ENCODE results near the gene PIK3R6.

Gene PIK3R6

DNA sequence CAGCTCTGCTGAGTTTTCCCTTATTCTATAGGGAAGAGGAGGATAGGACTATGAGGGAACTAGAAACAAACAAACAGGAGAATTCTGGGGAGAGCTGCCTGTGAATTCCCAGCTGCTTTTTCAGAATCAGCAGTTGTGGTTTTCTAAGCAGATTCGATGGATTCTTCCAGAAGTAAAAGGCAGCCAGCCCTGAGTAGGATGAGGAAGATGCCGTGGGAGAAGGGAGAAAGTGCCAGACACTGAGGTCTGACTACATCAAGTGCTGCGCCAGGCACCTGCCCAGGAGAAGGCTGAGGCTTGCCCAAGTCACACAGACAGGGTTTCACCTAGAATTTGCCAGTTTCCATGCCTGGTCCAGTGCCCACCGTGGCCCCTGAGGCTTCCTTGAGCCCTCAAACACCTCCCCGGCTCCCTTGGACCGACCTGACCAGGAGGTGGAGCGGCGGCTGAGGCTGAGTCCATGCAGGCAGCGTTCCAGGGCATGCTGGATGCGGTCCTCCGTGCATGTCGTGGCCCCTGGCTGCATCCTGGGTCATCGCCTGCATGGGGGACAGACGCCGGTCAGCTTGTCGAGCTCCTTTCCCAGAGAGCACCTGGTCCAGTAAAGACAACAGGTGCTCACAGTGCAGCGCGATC, 43.6 kb upstream of the PIK3R6 start:
- TF ChIP-seq, protein P1, sequence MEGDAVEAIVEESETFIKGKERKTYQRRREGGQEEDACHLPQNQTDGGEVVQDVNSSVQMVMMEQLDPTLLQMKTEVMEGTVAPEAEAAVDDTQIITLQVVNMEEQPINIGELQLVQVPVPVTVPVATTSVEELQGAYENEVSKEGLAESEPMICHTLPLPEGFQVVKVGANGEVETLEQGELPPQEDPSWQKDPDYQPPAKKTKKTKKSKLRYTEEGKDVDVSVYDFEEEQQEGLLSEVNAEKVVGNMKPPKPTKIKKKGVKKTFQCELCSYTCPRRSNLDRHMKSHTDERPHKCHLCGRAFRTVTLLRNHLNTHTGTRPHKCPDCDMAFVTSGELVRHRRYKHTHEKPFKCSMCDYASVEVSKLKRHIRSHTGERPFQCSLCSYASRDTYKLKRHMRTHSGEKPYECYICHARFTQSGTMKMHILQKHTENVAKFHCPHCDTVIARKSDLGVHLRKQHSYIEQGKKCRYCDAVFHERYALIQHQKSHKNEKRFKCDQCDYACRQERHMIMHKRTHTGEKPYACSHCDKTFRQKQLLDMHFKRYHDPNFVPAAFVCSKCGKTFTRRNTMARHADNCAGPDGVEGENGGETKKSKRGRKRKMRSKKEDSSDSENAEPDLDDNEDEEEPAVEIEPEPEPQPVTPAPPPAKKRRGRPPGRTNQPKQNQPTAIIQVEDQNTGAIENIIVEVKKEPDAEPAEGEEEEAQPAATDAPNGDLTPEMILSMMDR (IDR thresholded peaks at IDR 0.05; ENCODE audit: low read depth, low read length): no peak
- DNase-seq (ENCODE audit: extremely low read depth, low read depth): no peak

DNA sequence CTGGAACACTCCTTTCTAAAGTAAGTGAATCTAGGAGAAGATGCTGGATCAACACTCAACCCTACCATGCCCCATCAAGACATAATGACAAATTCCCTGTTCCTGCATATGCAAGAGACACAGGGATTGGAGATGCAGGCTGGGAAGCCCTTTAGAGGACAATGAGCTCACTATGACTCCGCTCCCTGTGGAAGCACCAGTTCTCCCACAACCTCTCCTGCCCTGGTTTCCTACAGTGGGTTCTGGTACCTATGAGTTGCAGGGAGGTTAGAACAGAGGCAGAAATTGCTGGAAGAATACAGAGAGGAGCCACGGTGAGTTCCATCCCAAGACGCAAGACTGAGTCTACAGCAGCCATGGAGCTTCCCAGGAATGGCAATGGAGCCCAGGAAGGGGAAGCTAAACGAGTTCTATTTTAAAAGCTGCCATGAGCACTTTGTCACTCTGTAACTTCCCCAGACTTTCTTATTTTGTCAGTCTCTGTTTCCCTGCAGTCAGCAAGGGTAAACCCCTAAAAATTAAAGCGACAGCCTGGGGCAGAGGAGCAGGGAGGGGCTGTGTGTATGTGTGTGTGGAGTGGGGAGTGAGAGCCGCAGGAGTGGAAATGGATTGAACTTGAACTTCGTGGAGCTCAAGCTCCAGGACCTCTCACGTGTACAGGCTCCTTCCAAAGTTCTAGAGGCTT, 42.3 kb upstream of the PIK3R6 start:
- no peak for DNase-seq (ENCODE audit: extremely low read depth, low read depth)
- TF ChIP-seq, protein P1 (IDR thresholded peaks at IDR 0.05; ENCODE audit: low read depth, low read length): no peak

DNA sequence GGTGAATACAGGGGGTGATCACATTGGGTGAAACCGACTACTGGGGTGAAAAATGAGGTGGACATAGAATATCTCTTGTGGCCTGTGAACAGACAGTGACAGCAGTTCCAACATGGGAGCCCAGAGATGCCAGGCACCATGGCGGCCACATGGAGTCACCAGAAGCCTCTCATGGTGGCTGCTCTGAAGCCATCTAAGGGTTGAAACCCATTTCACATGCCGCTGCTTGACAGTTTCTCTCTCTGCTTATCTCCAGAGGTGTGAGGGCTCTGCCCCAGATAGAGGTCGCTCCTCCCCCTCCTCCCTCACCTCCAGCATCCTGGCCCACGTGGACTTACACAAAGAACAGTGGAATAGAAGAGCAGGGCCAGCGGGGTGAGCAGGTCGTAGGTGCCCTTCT, 37.9 kb upstream of the PIK3R6 start:
- no peak for DNase-seq (ENCODE audit: extremely low read depth, low read depth)
- TF ChIP-seq, protein P1 (IDR thresholded peaks at IDR 0.05; ENCODE audit: low read depth, low read length): no peak

DNA sequence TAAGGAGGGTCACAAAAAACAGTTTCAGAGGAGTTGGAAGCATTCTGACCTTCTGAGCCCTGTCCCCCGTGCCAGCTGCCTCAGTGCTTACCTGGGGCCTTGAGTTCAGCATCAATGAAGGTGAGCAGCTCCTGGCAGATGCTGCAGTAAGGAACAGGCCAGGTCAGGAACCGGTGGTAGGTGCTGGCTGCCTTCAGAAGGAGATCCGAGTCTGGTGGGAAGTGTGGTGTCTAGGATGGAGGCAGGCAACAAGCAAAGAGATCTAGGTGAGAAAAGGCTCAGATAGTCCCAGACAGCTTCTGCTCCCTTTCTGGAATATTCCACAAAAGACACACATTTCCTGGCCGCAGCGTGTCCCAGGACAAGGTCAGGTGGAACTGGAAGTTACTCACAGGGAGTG, 37.2 kb upstream of the PIK3R6 start:
- DNase-seq (ENCODE audit: extremely low read depth, low read depth): no peak
- TF ChIP-seq, protein P1 (IDR thresholded peaks at IDR 0.05; ENCODE audit: low read depth, low read length): no peak

DNA sequence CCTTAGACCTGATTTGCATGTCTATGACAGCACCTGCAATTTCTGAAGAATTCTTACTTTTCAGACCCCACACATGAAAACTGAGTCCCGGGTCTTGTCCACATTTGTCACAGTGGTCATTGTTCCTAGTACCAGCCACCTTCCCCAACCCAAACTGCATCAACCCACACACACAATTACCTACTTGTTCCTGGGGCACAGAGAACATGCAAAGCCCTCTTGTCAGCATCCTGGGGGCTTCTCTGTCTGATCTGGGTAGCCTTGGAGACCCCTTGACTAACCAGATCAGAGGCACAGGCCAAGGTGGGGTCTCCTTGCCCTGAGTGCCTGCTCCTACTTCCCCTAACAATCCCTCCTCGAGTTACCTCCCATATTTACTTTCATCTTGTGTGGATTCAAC, 36.7 kb upstream of the PIK3R6 start:
- DNase-seq (ENCODE audit: extremely low read depth, low read depth): no peak
- TF ChIP-seq, protein P1 (IDR thresholded peaks at IDR 0.05; ENCODE audit: low read depth, low read length): no peak

DNA sequence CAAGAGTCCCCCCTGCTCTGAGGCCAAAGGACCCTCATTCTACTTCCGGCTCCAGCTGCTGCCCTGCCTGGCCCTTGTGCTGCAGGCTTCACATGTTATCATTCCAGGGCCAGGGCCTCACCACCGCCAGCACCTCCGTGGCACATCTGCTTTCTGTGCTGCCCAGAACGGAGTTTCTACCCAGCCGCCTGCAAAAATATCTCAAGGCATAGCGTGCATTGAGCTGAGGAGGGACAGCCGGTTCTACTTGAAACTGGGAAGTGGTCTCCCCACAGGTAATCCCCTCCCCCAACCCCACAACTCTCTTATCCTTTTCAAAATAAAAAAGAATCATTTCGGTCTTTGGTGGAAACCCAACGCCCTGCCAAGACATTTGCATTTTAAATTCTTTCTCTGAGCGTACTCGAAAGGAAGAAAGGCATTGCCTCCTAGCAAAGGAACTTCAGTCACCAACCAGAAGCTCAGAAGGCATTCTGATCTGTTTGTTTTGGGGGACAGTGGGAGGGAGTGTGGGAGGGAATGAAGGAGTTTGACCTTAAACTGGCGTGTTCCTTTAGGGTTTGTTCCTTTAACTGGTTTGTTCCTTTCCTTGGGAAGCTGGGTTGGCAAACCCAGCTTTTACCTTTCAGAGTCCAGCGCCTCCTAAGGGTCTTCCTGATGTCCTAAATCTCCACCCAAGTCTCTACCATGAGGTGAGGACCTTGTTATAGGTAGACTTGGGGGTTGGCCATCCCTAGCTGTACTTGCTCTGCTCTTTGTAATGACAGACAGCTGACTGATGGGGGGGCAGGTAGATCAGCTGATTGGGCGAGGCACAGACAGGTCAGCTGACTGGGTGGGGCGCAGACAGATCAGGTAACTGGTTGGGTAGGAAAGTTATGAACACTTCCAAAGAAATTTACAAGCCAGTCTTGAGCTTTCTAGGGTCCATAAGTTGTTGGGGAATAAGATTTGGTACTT, 33.4 kb upstream of the PIK3R6 start:
- TF ChIP-seq, protein P1 (IDR thresholded peaks at IDR 0.05; ENCODE audit: low read depth, low read length): no peak
- DNase-seq (ENCODE audit: extremely low read depth, low read depth): no peak

All from AG09319 (cell line).